Activated naive CD4-positive, alpha-beta T cell treated with anti-CD3 and anti-CD28 coated beads, Interleukin-2, amount 10 ng/mL, durations not matched to agents 7 days and 5 days (primary cell): ENCODE data around the gene ITGA11.
A peak's percentile ranks its signal among the peaks of the same experiment; 100 is the strongest.

Experiments
- CTCF ChIA-PET: fragments of 350-600 bp; sonication (Branson Sonifier 250); formaldehyde crosslinking; loops from one replicate; lab custom pipeline; 2021; ENCODE audit warnings: antibody characterized with exemption; lab: Charles Lee
- DNase-seq: peaks from one replicate; pipeline ENCODE4 v3.0.0-alpha.2; 2020
- H3K27ac Mint-ChIP-seq: one replicate; pipeline ENCODE4 v1.8.0; 2021; ENCODE audit warnings: mild to moderate bottlenecking, moderate library complexity, mixed read lengths
- H3K27me3 Mint-ChIP-seq: one replicate; pipeline ENCODE4 v1.8.0; 2021; ENCODE audit warnings: mild to moderate bottlenecking, mixed read lengths
- H3K36me3 Mint-ChIP-seq: one replicate; pipeline ENCODE4 v1.8.0; 2021; ENCODE audit warnings: mixed read lengths
- H3K4me1 Mint-ChIP-seq: one replicate; pipeline ENCODE4 v1.8.0; 2021; ENCODE audit warnings: mixed read lengths
- H3K4me3 Mint-ChIP-seq: one replicate; pipeline ENCODE4 v1.8.0; 2021; ENCODE audit warnings: mild to moderate bottlenecking, moderate library complexity, mixed read lengths
- H3K9me3 Mint-ChIP-seq: one replicate; pipeline ENCODE4 v1.8.0; 2021; ENCODE audit warnings: mixed read lengths

Gene ITGA11

DNA sequence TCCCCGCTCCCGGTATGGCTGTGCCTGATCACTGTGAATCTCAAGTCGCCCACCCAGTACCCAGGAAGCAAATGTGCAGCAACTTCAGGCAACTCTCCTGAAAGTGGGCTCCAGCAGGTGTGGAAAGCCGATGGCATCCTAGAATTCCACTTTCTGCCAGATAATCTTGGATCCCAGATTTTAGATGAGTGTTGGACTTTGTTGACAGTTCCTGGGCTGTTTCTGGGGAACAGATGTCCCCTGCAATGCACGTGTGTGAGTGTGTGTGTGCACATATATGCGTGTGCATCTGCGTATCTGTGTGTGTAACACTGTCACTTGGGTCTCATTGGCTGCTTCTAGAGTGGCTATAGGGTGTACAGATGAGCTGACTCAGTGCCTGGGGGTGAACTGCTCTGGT lies 95.4 kb downstream of the ITGA11 start:
- CTCF ChIA-PET, result interaction anchor here (1.7 kb wide), 1 partner anchor 16 kb away, joined by 6 read pairs; no protein-coding TSS in a partner anchor
- Mint-ChIP-seq H3K4me1 (peaks cover 5% of the 10 kb centered on the region), H3K27ac (no peak overlapping the region), H3K36me3 (no peaks in the 10 kb centered on the region), H3K27me3 (peaks cover 62% of the 10 kb centered on the region), H3K9me3 (no peaks in the 10 kb centered on the region), H3K4me3 (no peak overlapping the region)
- no peak for DNase-seq

DNA sequence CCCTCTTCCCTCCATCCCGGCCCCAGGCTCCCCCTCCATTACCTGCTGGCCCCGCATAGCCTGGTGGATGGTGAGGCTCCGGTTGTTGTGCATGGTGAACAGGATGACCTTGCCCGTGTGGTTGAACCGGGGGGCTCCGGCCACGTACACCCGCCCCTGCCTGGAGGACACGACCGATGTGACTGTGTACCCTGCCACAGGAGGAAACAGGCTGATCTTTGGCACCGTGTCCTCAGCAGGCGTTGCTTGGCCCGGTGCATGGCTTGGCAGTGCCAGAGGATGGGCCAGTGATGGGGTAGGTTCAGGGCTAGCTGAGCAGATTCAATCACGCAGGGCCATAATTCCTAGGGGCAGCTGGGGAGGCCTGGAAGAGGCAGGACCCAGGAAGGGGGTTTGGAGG lies 96.3 kb downstream of the ITGA11 start:
- CTCF ChIA-PET, result interaction anchor here (1.7 kb wide), 1 partner anchor 9 kb away, joined by 5 read pairs; no protein-coding TSS in a partner anchor
- no peak for DNase-seq
- Mint-ChIP-seq H3K27me3 (peaks cover 63% of the 10 kb centered on the region), H3K36me3 (no peaks in the 10 kb centered on the region), H3K27ac (no peak overlapping the region), H3K9me3 (no peaks in the 10 kb centered on the region), H3K4me1 (peaks cover 5% of the 10 kb centered on the region), H3K4me3 (no peak overlapping the region)

GRCh38 chr15:68335251-68335650 lies 96.7 kb downstream of the ITGA11 start:
- peaks cover 61% of the 10 kb centered on the region for H3K27me3 Mint-ChIP-seq
- DNase-seq, result no peak
- no peak overlapping the region for H3K27ac Mint-ChIP-seq
- no peak overlapping the region for H3K4me3 Mint-ChIP-seq
- peaks cover 5% of the 10 kb centered on the region for H3K4me1 Mint-ChIP-seq
- H3K9me3 Mint-ChIP-seq, result no peaks in the 10 kb centered on the region
- CTCF ChIA-PET, result interaction anchor here (1.7 to 2.0 kb wide), 2 partner anchors 9 to 28 kb away, joined by 5 to 12 read pairs; no protein-coding TSS in a partner anchor
- no peaks in the 10 kb centered on the region for H3K36me3 Mint-ChIP-seq

- H3K4me1 Mint-ChIP-seq, result peaks cover 6% of the 10 kb centered on the region
- no peak for DNase-seq
- H3K27ac Mint-ChIP-seq, result no peak overlapping the region
- peaks cover 60% of the 10 kb centered on the region for H3K27me3 Mint-ChIP-seq
- no peaks in the 10 kb centered on the region for H3K9me3 Mint-ChIP-seq
- CTCF ChIA-PET, result interaction anchor here (0.6 to 2.0 kb wide), 6 partner anchors 9 to 471 kb away, joined by 3 to 12 read pairs (median 3); no protein-coding TSS in a partner anchor
- H3K4me3 Mint-ChIP-seq, result no peak overlapping the region
- no peaks in the 10 kb centered on the region for H3K36me3 Mint-ChIP-seq
Observed at GRCh38 chr15:68334661-68335124, 97.3 kb downstream of the ITGA11 start.

DNA sequence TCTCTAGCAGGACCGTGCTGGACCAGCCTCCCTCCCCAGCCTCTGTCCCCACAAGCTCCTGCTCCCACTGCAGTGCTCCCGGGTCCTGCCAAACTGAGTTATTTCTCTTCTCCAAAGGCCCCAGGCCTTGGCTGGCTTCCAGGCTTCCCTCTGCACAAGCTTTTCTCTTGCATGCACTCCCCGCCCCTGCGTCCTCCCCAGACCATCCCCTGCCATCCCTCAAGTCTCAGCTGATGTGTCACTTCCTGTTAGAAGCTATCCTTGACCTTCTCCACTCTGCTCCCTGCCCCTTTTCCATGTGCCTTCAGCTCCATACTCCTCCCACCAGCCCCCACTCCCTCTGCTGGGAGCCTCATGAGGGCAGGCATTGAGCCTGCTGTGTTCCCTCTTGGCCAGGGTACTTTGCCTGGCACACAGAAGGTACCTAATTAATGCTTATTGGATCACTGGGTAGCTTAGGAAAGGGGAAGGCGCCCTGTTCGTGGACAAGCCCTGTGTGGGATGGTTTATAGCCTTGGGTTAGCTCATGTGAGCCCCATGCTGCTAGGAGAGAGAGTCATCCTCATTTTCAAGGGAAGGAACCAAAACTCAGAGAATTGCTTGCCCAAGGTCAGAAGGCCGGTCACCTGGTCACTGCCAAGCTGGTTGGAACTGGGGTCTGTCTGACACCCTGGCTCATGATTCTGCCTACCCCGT lies 98.0 kb downstream of the ITGA11 start:
- CTCF ChIA-PET, result interaction anchor here (0.6 to 2.0 kb wide), 8 partner anchors 9 to 471 kb away, joined by 3 to 12 read pairs (median 3); no protein-coding TSS in a partner anchor
- Mint-ChIP-seq H3K36me3 (no peaks in the 10 kb centered on the region), H3K4me1 (peaks cover 14% of the 10 kb centered on the region), H3K27me3 (peaks cover 63% of the 10 kb centered on the region), H3K27ac (no peak overlapping the region), H3K4me3 (no peak overlapping the region), H3K9me3 (no peaks in the 10 kb centered on the region)
- DNase-seq, result no peak

DNA sequence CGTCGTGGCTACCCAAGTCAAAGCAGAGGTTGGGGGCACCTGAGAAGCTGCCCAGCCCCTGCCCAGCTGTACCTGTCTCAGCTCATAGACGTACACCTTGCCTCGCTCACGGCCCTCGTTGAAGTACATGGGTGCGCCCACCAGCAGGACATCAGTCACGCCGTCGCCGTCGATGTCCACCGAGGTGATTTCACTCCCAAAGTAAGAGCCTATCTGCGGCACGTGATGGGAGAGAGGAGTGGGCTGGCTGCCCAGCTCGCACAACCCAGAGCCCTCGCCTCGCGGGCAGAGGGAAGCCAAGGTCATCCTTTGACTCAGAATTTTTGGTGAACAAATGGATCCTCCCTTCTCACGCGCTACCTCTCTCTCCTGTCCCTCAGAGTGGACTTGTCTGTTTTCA lies 99.7 kb downstream of the ITGA11 start:
- no peak for DNase-seq
- peaks cover 30% of the 10 kb centered on the region for H3K4me1 Mint-ChIP-seq
- H3K27me3 Mint-ChIP-seq, result peaks cover 71% of the 10 kb centered on the region
- CTCF ChIA-PET, result no interaction called here
- no peak overlapping the region for H3K4me3 Mint-ChIP-seq
- H3K36me3 Mint-ChIP-seq, result no peaks in the 10 kb centered on the region
- H3K9me3 Mint-ChIP-seq, result no peaks in the 10 kb centered on the region
- H3K27ac Mint-ChIP-seq, result no peak overlapping the region

DNA sequence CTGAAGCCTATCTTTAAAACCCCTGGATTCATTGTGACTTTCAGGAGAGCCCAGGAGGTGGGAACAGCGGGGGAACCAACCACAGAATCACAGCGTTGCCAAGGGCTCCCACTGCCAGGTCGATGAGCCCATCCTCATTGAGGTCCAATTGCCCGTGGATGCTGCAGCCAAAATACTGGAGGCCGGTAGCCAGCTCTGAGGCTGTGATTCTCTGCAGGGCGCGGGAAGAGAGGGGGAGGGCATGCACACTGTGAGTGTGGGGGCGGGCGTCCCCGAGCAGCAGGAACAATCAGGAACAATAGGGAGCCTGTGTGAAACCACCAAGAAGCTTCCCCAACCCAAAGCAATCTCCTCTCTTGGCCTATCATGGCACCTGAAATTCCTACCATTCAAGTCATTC lies 101.1 kb downstream of the ITGA11 start:
- Mint-ChIP-seq H3K9me3 (no peaks in the 10 kb centered on the region), H3K36me3 (no peaks in the 10 kb centered on the region), H3K4me1 (peaks cover 44% of the 10 kb centered on the region), H3K27me3 (peaks cover 79% of the 10 kb centered on the region), H3K4me3 (no peak overlapping the region), H3K27ac (no peak overlapping the region)
- DNase-seq, result no peak
- CTCF ChIA-PET, result no interaction called here

- H3K9me3 Mint-ChIP-seq, result no peaks in the 10 kb centered on the region
- H3K4me1 Mint-ChIP-seq, result peaks cover 49% of the 10 kb centered on the region
- no peak overlapping the region for H3K27ac Mint-ChIP-seq
- CTCF ChIA-PET, result no interaction called here
- H3K27me3 Mint-ChIP-seq, result peaks cover 75% of the 10 kb centered on the region
- H3K36me3 Mint-ChIP-seq, result no peaks in the 10 kb centered on the region
- no peak overlapping the region for H3K4me3 Mint-ChIP-seq
- no peak for DNase-seq
Observed at GRCh38 chr15:68330416-68330815, 101.5 kb downstream of the ITGA11 start.

- Mint-ChIP-seq H3K27me3 (peaks cover 69% of the 10 kb centered on the region), H3K9me3 (no peaks in the 10 kb centered on the region), H3K27ac (no peak overlapping the region), H3K36me3 (no peaks in the 10 kb centered on the region), H3K4me1 (peaks cover 48% of the 10 kb centered on the region), H3K4me3 (no peak overlapping the region)
- DNase-seq, result no peak
- CTCF ChIA-PET, result interaction anchor here (0.7 to 1.4 kb wide), 6 partner anchors 14 to 54 kb away, joined by 3 to 4 read pairs (median 4); no protein-coding TSS in a partner anchor
Observed at GRCh38 chr15:68328964-68329363, 103.0 kb downstream of the ITGA11 start.

GRCh38 chr15:68328443-68328842 lies 103.5 kb downstream of the ITGA11 start:
- CTCF ChIA-PET, result interaction anchor here (0.6 to 1.4 kb wide), 8 partner anchors 9 to 342 kb away, joined by 3 to 4 read pairs (median 4); no protein-coding TSS in a partner anchor
- no peaks in the 10 kb centered on the region for H3K36me3 Mint-ChIP-seq
- H3K27ac Mint-ChIP-seq, result peak overlapping the region; percentile 68
- H3K9me3 Mint-ChIP-seq, result no peaks in the 10 kb centered on the region
- peak overlapping the region; percentile 10 for H3K4me3 Mint-ChIP-seq
- peaks cover 69% of the 10 kb centered on the region for H3K27me3 Mint-ChIP-seq
- peaks cover 44% of the 10 kb centered on the region for H3K4me1 Mint-ChIP-seq
- DNase-seq, result peak; percentile 54

GRCh38 chr15:68326711-68327354 lies 105.1 kb downstream of the ITGA11 start:
- Mint-ChIP-seq H3K9me3 (no peaks in the 10 kb centered on the region), H3K27me3 (peaks cover 72% of the 10 kb centered on the region), H3K27ac (peak overlapping the region; percentile 86), H3K4me3 (peak overlapping the region; percentile 39), H3K36me3 (no peaks in the 10 kb centered on the region), H3K4me1 (peaks cover 44% of the 10 kb centered on the region)
- DNase-seq, result peak; percentile 48
- CTCF ChIA-PET, result no interaction called here

DNA sequence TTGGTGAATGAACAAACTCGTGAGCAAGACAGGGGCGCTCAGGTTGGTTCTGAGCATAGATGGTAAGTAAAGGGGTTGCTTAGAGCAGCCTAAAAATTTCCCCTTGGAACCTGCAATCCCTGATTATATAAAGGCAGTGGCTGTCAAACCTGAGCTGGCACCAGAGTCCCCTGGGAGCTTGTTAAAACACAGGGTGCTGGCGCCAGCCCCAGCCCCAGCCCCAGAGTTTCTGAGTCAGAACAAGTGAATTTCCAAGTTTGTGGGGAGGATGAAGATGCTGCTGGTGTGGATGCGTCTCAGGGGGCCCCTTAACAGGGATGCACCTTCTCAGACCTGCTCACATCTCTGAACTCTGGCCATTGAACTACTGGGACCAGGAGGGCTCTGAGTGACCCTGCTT lies 106.2 kb downstream of the ITGA11 start:
- DNase-seq, result no peak
- Mint-ChIP-seq H3K4me3 (no peak overlapping the region), H3K27ac (peak overlapping the region; percentile 43), H3K4me1 (peaks cover 44% of the 10 kb centered on the region), H3K36me3 (no peaks in the 10 kb centered on the region), H3K9me3 (no peaks in the 10 kb centered on the region), H3K27me3 (peaks cover 70% of the 10 kb centered on the region)
- CTCF ChIA-PET, result no interaction called here

DNA sequence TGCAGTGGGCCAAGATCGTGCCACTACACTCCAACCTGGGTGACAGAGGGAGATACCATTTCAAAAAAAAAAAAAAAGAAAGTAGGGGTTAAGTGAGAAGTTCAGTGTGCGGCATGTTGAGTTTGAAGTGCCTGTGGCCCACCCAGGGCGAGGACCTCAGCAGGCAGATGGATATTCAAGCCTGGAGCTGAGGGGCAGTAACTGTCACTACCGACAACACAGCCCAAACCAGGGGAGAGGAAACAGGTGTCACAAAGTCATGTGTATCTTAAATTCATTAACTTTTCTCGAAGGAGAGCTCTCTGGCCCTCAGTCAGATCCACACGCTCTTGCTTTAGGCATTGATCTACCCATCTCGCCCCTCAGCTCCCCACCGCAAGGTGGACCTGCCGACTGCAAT lies 109.2 kb downstream of the ITGA11 start:
- Mint-ChIP-seq H3K27me3 (peaks cover 56% of the 10 kb centered on the region), H3K4me1 (peaks cover 24% of the 10 kb centered on the region), H3K36me3 (no peaks in the 10 kb centered on the region), H3K9me3 (no peaks in the 10 kb centered on the region), H3K27ac (no peak overlapping the region), H3K4me3 (no peak overlapping the region)
- CTCF ChIA-PET, result interaction anchor here (0.9 to 2.0 kb wide), 3 partner anchors 11 to 62 kb away, joined by 3 to 9 read pairs (median 3); no protein-coding TSS in a partner anchor
- DNase-seq, result no peak

DNA sequence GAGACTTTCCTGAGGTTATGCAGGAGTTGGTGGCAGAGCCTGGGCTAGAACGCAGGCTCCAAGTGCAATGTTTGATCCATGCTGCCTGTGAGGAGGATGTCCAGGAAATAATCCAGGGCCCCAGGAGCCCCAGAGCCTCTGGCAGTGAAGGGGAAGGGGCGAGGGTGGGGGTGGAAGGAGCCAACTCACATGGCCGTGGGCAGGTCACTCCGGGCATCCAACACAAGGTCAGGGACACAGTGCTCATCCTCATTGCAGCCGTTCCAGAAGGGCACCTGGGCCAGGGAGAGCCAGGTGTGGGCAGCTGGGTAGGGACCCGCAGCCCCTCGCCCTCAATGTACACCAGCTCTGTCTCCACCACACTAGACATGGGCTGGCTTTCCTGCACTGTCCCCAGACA lies 110.7 kb downstream of the ITGA11 start:
- peaks cover 8% of the 10 kb centered on the region for H3K4me1 Mint-ChIP-seq
- H3K27ac Mint-ChIP-seq, result no peak overlapping the region
- H3K4me3 Mint-ChIP-seq, result no peak overlapping the region
- no peaks in the 10 kb centered on the region for H3K36me3 Mint-ChIP-seq
- no peak for DNase-seq
- CTCF ChIA-PET, result interaction anchor here (1.0 to 2.0 kb wide), 2 partner anchors 15 to 229 kb away, joined by 4 to 9 read pairs; no protein-coding TSS in a partner anchor
- no peaks in the 10 kb centered on the region for H3K9me3 Mint-ChIP-seq
- peaks cover 51% of the 10 kb centered on the region for H3K27me3 Mint-ChIP-seq
